GM19372 (cell line): ENCODE measurements around the gene NKD2.
"Not testable (repeated sequence)": the region's sequence is repeated elsewhere in the genome, so short reads cannot be mapped to it uniquely, and the experiment has no call there.

Source experiments
- ATAC-seq: cut with Tn5 transposase; IDR thresholded peaks from one replicate; pipeline ENCODE4 v1.9.1; 2021; ENCODE audit warnings: mild to moderate bottlenecking, low read depth, moderate library complexity; ENCODE audit not compliant: unreplicated experiment

The NKD2 gene

DNA sequence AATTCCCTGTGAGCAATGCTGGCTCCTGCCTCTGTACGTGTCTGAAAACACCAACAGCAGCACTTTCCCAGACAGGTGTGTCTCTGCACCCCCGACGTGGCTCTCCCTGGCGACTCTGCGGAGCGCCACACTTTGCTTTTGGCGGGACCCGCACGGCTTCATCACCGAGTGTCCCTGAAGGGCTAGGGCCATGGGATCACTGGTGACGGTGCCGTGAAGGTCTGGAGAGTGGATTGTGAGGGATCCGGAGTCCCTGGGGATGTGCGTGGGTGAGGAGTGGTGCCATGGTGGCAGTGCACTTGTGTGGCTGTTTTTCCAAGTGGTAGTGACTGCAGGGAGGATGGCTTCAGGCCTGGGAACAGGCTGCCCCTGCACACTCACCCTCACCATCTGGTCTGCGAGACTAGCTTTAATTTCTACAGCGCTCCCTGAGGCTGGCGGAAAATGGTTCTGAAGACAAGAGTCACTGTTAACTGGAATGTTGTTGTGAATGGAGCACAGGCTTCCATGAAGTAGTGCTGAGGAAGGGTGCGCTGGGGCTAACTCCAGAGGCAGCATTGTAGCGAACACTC, 3.2 kb downstream of the NKD2 start:
- no peak for ATAC-seq

DNA sequence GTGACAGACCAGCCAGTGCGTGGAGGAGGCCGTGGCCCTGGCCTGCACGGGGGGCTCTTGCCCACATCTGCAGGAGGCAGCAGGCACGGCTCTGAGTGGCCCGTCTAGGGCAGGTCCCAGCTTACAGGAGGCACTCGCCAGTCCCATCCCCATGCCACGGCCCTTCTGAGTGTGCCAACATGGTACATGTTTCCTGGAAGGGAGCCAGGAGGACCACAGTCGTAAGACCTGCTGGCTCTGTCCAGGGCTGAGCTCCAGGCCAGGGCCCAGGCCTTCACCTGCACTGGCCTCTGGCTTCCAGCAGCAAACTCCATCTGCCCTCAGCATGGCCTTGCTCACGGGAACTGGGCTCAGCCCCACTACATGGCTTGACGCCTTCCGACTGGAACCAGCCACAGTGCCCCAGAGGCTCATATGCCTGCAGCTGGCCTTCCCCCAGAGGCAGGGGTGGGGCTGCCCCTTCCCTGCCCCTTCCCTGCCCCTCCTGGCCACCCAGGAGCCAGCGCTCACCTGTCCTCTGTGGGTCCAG, 3.8 kb downstream of the NKD2 start:
- ATAC-seq = no peak

DNA sequence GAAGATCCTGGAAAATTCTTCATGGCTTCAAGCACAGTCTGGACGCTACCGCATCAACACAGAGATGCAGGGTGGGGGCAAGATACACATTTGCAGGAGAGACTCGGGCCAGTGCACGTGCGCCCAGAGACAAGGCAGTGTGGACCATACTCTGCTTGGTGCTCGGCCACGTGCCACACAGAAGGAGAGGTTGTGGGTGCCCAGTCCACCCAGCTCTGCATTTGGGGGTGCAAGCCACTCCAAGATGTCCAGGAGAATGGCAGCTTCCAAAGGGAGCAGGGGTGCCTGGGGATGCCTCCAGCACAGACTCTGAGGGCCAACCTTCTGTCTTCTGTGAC, 4.3 kb downstream of the NKD2 start:
- no peak for ATAC-seq

DNA sequence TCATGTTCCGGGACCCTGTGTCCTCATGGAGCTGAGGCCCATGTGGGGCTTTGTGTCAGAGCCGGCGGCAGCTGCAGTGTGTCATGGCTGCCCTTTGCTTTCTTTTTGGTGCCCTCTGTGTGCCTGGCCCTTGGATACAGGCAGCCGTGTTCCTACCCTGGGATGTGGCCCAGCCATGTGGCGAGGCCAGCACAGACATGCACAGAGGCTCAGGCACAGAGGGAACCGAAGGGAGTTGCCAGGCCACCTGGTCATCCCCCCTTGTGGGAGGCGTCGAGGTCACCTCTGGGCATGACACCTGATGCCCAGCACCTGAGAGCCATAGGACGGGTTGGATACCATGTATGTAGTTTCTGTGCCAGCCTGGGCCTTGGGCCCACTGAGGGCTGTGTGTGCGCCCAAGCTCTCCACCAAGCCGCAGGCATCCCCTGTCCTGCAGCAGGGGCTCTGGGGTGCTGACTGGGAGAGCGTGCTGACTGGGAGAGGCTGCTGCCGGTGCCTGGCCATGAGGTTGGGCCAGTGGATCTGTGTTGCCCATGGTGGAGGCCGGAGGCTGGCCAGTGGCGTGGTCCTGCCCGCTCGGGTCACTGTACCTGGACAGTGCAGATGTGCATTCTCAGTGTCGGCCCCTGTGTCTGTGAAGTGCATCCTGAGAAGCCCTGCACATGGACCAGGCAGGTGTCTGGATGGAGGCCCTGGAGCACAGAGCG, 4.8 kb downstream of the NKD2 start:
- no peak for ATAC-seq

DNA sequence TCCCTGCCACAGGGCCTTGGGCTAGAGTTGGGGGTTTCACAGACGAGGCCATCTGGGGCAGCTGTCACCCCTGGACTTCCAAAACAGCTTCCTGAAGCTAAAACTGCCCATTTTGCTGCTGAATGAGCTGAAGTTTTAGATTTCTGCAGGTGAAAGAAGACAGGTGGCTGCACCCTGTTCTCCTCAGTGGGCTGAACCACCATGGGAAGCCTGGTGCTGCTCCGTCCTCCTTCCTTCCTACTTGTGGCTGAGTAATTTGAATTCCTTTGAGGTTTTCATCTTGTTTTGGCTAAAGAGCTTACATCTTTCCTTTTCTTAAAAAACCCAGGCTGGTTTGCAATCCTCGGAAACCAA, 5.3 kb downstream of the NKD2 start:
- no peak for ATAC-seq

DNA sequence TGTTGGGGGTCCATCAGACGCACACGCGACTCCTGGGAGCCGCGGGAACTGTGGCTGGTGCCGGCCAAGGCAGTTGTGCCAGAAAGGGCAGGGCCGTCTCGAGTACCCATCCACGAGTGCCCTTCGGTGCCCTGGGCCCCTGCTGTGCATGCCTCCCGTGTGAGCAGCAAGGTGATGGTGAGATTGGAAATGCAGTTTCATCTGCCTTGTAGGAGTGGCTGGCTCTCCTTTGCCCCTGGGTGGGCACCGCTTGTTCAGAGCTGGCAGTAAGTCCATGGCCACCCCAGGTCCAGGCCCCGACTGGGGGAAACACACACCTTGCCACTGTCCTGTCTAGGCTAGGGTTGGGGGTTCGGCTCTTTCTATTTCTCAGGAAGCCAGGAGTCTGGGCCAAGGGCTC, 5.7 kb downstream of the NKD2 start:
- ATAC-seq = no peak

DNA sequence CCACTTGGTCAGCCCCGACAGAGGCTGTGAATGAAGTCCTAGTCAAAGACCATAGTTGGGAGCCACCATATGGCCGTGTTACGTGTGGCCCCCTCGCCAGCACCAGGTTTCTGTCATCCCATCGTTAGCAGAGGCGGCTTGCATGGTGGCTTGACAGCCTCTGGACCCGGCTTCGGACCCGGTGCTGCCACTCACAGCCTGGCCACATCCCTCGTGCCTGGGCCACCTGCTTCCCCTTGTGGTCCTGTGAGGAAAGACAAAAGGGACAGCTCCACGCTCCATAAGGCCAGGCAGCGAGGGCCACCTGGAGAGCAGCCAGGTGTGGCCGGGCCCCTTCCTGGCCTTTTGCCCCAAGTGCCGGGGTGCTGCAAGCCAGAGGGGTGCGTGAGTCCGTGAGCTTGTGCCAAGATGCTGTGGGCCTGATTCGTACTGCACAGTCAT, 6.2 kb downstream of the NKD2 start:
- no peak for ATAC-seq

DNA sequence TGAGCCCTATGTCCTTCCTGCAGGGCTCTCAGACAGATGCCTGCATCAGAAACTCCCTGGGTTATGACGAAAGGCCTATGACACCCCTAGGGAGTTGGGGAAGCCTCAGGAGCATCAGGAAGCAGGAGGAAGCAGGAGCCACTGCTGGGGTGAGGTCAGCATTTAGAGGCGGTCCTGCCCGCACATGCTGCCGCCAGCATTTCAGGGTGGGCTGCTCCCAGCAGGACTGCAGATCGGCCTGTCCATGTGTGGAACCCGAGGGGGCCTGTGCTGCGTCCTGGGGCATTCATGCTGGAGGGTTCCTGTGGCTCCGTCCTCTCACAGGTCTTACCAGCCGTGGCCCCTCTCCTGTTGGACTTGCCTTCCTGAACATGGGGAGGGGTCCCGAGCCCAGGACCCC, 6.9 kb downstream of the NKD2 start:
- no peak for ATAC-seq

DNA sequence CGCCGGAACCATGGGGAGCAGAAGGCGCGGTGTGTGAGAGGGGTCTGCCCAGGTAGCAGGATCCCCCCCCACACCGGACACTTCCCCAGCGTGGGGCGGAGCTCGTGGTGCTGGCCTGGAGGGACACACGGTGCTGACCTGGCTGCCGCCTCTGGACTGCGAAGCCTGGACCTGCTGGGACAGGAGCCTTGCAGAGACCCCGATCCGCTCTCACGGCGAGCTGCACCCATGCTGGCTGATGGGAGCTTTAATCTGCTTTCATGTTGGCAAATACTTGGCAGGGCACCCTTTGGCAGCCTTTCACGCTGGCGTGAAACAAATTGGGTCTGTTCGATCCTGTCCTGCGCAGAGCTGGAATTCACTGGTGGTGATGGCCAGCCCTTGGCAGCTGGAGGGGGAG, 7.4 kb downstream of the NKD2 start:
- ATAC-seq = no peak

DNA sequence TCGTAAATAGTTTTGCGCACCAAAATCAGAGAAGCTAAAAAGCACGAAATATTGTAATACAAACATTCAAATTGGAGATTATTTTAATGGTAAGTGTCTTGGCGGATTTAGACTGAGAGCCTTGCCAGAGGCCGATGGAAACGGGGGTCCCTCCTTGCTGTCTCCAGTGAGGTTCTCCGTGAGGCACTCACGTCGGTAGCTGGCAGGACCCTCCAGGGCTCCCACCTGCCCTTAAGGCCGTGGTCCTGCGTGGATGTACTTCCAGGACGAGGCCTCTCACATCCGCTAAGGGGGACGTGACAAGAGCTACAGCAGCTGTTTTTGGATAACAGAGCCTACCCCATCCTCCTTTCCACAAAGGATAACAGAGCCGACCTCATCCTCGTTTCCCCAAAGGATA, 7.9 kb downstream of the NKD2 start:
- ATAC-seq = no peak

DNA sequence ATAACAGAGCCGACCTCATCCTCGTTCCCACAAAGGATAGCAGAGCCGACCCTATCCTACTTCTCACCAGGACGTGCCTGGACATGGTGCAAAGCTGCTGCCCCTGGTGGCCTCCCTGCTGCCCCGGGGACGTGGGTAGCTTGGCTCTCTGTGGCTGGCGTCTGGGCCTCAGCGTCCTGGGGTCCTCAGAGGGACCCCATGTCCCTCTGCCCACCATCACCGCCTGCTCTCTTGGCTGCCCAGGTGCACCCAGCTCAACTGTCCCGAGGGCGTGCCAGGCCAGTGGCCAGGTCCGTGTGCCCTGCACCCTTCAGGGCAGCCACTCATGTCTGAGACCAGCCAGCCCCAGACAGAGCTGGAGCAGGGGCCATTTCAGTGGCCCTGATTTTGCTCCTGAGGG, 8.5 kb downstream of the NKD2 start:
- ATAC-seq = no peak

DNA sequence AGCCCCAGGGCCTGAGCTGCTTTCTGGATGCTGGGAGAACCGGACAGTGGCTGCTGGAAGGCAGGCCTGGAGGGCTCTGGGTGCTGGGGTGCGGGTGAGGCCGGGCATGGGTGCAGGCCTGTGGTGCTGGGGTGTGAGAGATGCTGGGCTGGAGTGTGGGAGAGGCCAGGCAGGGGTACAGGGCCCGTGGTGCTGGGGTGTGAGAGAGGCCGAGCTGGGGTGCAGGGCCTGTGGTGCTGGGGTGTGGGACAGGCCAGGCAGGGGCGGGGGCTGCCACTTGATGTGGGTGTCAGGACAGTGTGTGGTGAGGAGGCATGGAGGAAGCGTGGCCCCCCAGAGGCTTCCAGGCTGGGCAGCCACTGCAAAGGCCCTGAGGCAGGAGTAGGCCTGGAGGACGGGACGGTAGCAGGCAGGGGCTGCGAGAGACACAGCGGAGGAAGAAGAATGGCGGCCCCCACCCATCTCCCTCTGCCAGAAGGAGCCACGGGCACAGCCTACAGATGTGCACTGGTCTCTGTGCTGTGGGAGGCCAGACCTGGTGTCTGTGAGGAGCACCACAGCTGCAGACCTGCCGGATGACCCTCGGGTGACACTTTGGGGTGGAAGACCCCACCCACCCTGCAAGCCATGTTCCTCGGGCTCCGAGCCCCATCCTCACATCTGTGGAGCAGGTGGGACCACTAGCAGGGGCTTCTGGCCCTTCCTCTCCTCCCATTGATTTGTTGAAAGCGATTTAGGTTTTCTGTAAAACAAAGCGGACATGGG, 9.3 kb downstream of the NKD2 start:
- ATAC-seq = no peak

DNA sequence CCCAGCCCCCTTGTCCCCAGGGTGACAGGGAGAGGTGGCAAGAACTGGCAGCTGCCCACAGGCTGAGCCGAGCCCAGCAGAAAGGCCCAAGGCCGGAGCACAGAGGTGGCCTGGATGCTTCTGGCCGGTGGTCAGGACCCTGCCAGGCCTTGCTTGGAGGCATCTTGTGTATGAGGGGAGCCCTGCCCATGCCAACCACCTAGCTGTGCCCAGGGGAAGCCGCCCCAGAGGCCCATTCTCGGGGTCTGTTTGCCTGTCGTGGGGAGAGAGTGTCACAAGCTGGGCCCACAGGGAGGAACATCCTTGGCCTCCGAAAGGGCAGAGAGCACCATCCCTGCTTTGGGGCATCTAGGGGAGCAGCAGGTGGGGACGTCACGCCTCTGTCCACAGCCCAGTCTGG, 10.0 kb downstream of the NKD2 start:
- no peak for ATAC-seq

DNA sequence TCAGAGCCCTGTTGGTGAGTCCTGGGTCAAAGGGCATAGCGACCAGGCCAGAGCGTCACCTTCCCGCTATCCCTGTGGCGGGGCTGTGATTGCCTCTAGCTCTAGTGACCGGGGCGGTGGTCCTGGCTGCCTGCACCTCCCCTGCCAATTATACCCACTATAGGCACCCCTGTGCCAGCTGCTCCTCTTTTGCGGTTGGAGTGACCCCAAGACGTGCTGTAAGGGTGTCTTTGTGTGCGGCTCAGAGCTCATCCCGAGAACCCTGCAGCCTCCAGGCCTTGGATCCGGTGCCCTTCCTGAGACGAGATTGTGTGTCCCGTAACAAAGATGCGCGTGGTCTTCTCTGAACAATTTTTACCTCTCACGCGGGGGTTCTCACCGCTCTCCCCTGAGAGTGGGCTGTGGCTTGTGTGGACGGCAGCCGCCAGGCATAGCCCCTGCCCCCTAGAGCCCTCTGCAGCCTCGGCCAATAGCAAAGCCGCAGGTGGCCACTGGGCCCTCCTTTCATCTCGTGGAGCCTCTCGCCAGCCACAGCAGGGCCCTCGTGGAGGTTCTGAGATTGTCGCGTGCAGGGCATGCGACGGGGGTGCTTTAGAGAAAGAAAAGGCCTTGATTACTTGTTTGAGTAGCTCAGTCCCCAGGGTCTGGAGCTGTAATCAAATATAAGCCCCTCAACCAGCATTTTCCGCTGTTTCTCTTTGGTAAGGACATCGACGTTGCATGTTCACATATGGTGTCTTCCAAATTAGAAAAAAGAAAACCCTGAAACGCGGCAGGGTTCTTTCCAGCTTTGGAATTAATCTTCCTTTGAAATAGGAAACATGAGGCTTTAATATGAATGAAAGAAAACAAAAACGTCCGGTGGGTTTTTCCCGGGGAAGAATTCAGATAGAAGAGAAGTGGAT, 10.7 kb downstream of the NKD2 start:
- ATAC-seq = no peak

DNA sequence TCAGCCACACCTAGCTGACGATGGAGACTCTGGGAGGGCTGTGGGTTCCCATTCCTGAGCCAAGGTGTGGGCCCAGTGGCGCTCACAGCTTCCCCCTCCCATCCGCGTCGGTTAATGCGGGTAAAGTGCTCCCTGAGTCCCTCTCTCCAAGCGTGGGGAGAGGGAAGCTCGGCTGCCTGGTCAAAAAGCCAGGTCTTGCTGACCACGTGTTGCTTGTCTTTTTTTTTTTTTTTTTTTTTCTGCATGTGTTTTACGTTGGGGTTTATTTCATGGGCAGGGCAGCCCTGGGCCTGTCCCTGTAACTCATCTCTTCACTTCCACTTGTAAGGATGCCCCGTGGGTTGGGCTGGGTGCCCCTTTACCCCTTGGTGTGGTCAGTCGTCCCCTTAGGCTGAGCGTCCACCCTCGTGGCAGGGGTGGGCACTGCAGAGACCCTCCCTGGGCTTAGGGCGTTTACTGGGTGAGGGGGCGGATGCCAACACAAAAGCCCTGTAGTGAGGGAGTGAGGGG, 11.9 kb downstream of the NKD2 start:
- ATAC-seq = no peak

DNA sequence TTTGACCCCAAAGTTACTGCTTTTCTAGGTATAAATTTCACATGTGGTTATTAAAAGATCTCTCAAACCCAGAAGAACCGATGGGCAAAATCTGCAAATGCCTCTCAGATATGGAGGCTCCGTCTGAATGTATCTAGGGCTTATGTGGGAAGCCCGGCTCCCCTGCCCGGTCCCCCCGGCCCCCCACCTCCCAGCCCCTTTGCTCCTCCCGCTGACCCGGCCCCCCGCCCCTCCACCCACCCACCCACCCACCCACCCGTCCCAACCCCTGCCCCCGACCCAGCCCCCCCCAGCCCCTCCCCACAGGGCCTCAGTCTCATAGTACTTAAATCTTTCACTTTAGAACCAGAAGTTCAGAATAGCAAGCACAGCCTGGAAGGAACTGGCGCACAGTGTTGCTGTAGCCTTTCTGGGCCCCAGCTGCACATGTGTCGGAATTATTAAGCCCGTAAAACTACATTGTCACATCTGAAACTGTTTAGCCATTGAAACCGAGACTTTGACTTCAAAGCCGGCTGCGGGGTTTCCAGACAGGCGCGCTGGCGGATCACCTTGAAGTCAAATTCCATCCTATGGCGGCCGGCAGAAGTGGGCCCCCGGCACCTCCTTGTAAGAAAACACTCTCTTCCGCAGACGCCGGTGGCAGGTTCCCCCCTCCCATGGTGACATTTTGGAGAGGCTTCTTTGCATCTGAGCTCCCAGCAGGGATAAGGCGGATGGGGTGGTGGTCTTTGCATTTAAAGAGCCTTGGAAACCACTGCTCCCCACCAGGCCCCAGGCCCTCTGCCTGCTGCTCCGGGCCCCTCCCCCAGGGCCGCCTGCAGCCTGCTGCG, 12.8 kb downstream of the NKD2 start:
- no peak for ATAC-seq

DNA sequence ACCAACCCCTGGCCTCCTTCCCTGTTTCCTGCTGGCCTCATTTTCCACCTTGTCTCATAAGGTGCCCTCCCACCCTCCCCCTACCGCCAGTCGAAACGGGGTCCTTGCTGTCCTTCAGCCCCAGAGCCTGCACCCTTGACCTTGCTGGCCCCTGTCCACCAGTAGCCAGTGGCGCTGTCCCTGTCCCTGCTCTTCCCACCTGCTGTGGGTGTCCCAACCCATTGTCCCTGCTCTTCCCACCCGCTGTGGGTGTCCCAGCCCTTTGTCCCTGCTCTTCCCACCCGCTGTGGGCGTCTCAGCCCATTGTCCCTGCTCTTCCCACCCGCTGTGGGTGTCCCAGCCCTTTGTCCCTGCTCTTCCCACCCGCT, 13.4 kb downstream of the NKD2 start:
- ATAC-seq = not testable (repeated sequence)

DNA sequence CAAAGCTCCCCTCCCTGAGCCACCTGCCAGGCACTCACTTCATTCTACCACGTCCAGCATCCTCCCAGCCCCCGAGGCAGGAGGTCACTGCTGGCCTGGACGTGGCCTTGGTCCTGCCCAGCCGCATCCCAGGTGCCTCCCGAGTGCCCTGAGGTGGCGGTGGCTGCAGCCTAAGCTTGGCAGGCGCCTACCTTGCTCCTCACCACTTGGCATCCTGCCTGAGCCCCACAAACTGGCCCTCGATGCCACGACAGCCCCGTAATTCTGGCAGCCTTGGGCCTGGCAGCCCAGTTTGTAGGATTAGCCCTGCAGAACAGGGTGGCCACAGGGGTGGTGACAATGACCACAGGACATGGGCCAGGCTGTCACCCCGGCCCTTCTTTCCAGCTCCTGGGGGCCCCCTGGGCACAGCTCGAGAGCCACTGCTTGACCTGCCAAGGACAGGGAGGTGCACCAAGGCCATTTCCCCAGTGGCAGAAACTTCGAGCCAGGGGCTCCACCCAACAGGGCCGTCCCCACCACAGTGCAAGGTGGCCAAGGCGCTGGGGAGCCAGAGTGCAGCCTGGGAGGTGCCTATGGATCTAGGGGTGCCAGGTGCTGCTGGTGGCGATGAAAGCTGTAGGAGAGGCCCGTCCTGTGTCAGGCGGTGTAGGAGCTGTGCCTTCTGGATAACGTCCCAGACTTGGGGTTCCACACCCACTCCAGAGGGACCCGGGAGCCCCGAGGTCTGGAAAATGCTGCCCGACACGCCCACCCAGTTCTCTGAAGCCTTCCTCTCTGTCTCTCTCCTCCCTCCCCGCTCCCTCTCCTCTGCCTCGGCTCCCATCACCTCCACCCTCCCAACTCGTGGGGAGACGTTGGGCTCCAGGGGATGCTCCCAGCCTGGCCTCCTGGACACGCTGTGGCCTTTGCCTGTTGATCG, 18.4 kb downstream of the NKD2 start:
- ATAC-seq = no peak
